ENCODE measurements around the gene ARR3.

The ARR3 gene

GRCh38 chrX:70268034-70268433, at the start of gene ARR3:
TSS of gene ARR3 (plus strand) at chrX:70268334. CDS start at chrX:70269386, 1,052 bp downstream.
- H3K27ac ChIP-seq = no peak within 1 kb of the TSS
- TF ChIP-seq, protein P1, sequence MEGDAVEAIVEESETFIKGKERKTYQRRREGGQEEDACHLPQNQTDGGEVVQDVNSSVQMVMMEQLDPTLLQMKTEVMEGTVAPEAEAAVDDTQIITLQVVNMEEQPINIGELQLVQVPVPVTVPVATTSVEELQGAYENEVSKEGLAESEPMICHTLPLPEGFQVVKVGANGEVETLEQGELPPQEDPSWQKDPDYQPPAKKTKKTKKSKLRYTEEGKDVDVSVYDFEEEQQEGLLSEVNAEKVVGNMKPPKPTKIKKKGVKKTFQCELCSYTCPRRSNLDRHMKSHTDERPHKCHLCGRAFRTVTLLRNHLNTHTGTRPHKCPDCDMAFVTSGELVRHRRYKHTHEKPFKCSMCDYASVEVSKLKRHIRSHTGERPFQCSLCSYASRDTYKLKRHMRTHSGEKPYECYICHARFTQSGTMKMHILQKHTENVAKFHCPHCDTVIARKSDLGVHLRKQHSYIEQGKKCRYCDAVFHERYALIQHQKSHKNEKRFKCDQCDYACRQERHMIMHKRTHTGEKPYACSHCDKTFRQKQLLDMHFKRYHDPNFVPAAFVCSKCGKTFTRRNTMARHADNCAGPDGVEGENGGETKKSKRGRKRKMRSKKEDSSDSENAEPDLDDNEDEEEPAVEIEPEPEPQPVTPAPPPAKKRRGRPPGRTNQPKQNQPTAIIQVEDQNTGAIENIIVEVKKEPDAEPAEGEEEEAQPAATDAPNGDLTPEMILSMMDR (conservative IDR thresholded peaks at IDR 0.05) = no peak

DNA sequence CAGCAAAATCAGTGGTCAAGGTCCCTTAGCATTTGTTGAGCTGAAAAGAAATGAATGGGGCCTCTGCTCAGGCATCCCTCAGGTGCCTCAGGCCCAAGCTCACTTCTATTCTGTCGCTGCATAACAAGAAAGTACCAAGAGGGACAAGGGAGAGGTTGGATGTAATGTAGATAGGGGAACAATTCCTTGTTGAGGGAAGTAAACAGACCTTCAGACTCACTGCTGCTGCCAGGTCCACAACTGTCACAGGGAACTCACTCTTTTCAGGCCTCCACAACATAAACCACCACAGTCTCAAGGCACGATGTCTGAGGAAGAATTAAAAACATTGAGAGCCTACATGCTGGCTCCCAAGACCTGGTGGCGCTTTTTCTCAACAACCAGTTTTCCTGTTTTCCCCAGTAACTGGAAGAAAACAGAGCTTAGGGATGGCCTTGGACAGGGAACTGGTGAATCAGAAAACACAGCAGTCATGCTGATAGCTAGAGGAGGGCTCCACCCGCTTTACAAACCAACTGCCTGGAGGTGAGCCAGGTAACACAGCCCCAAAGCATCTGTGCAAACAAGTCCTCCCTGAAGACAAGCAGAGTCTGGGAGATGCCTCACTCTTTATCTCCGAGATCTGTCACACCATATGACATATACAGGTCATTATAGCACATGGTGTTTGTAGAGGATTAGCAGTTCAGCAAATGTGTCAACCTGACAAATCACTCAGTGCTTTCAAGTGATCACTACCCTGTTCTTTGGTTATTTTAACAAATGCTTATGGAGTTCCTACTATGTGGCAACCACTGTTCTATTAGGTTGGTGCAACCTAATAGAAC, 48.0 kb upstream of the ARR3 start:
- TF ChIP-seq, protein P1 (conservative IDR thresholded peaks at IDR 0.05) = no peak
- peak overlapping the region; percentile 68 for H3K27ac ChIP-seq

DNA sequence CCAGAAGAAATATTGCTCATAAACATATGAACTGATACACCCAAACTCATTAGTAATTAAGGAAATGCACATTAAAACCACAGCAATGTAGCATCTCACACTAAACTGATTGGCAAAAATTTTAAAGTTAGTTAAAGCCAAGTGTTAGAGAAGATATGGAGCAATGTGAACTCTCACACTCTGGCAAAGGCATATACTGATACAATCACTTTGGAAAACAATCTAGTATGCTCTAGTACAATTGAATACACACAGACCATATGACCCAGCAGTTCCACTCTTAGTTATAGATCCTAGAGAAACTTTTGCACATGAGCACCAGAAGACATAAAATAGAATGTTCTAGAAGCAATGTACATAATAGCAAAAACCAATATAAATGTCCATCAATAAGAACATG, 42.1 kb upstream of the ARR3 start:
- TF ChIP-seq, protein P1 (conservative IDR thresholded peaks at IDR 0.05) = no peak
- no peak overlapping the region for H3K27ac ChIP-seq

GRCh38 chrX:70226687-70227086, 41.4 kb upstream of the ARR3 start:
- no peak overlapping the region for H3K27ac ChIP-seq
- TF ChIP-seq, protein P1 (conservative IDR thresholded peaks at IDR 0.05) = no peak

DNA sequence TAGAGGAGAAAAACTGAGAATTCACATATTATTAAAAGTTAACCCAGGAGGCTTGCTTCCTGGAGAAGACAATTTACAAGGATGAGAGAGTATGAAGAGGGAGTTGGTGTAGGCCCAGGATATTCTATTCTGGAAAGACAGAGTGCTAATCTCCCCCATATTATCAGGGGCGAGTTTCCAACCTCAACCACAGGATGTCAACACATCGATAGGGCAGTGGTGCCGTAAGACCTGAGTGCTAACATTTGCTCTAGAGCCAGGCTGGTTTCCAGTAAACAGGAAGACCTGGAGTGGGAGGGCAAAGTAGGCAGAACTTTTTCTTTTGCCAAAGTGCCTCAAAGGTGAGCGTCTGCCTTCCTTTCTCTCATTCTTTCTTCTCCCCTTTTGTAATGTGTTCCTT, 36.5 kb upstream of the ARR3 start:
- TF ChIP-seq, protein P1 (conservative IDR thresholded peaks at IDR 0.05) = no peak
- H3K27ac ChIP-seq = no peak overlapping the region

GRCh38 chrX:70234355-70234754, 33.8 kb upstream of the ARR3 start, which contains the start of gene AWAT1:
TSS of gene AWAT1 (plus strand) at chrX:70234655. CDS start at chrX:70234696, 41 bp downstream.
- TF ChIP-seq, protein P1 (conservative IDR thresholded peaks at IDR 0.05) = no peak
- no peak within 1 kb of the TSS for H3K27ac ChIP-seq

DNA sequence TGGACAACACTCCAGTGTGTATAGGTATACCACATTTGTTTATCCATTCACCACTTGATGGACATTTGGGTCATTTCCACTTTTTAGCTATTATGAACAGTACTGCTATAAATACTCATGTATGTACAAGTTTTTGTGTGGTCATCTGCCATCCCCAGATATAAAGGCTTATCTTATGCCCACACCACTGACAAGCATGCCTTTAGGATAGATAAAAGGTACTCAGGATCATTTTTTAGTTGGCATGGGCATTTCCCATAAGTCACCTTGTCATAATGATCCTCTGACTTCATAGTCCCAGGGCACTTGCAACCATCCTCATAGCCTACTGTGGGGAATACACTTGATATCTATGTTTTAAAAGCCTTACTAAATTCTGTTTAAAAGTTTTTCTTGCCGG, 27.4 kb upstream of the ARR3 start:
- TF ChIP-seq, protein P1 (conservative IDR thresholded peaks at IDR 0.05) = no peak
- H3K27ac ChIP-seq = no peak overlapping the region
